ENCODE results near the gene HOXC4. TPM values are rescaled to one million over a fixed set of nuclear protein-coding genes. Genes with fewer than 3 reads are reported as not detected.

Gene HOXC4
- total RNA-seq, 1 donor, result 3.3 TPM

DNA sequence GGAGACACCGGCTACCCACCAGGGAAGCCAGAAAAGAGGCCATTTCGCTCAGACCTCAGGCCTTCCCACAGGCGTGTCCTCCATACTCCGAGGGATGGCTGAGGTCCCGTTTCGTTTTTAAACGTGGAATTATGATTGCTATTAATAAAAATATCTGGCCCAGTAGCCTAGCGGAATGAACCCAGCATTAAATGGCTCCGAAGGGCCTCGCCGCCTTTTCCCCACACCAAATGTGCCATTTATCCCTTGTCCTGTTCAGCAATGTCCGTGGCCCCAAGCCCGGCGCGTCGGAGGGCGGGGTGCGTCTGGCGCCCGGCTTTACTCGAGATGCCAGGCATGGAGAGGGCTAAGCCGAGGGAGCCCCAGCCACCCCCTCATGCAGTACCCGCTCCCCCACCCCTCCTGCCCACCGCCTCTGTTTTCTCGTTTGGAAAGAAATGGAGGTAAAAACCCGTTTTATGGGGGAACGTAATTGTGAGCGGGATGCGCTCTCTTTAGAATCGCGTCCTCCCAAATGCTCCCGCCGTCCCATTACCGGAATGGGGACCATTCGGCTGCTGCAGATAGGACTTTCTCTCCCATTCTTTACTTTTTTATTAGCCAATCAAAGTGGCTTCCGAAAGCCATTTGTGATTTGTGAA lies 39.1 kb upstream of the HOXC4 start:
- peak; percentile 67 for DNase-seq (ENCODE audit: insufficient read length, low spot score, missing footprints)
- Histone ChIP-seq H3K27ac (ENCODE audit: low read depth, low read length) (peak overlapping the region; percentile 67), H3K27me3 (ENCODE audit: insufficient read depth, low read length) (no peaks in the 10 kb centered on the region), H3K4me2 (ENCODE audit: insufficient read depth, low read length) (peak overlapping the region; percentile 66), H3K4me3 (ENCODE audit: insufficient read depth, low read length) (peak overlapping the region; percentile 40), H3K79me2 (ENCODE audit: insufficient read depth, low read length) (peaks cover 79% of the 10 kb centered on the region), H3K9me3 (ENCODE audit: low read depth, low read length) (no peaks in the 10 kb centered on the region), H3K4me1 (ENCODE audit: insufficient read depth, low read length) (peaks cover 46% of the 10 kb centered on the region), H4K20me1 (ENCODE audit: insufficient read depth, low read length) (no peaks in the 10 kb centered on the region), H2AFZ (ENCODE audit: low read length) (peak overlapping the region; percentile 41), H3K36me3 (ENCODE audit: insufficient read depth, low read length) (no peaks in the 10 kb centered on the region)
- TF ChIP-seq CTCF (IDR thresholded peaks at IDR 0.05; ENCODE audit: extremely low read depth, low read depth, low read length), result no peak

- Histone ChIP-seq H2AFZ (ENCODE audit: low read length) (no peak overlapping the region), H3K4me1 (ENCODE audit: insufficient read depth, low read length) (peaks cover 46% of the 10 kb centered on the region), H3K27me3 (ENCODE audit: insufficient read depth, low read length) (no peaks in the 10 kb centered on the region), H3K9me3 (ENCODE audit: low read depth, low read length) (no peaks in the 10 kb centered on the region), H3K27ac (ENCODE audit: low read depth, low read length) (no peak overlapping the region), H3K36me3 (ENCODE audit: insufficient read depth, low read length) (no peaks in the 10 kb centered on the region), H3K4me2 (ENCODE audit: insufficient read depth, low read length) (peak overlapping the region; percentile 94), H3K79me2 (ENCODE audit: insufficient read depth, low read length) (peaks cover 79% of the 10 kb centered on the region), H3K4me3 (ENCODE audit: insufficient read depth, low read length) (no peak overlapping the region), H4K20me1 (ENCODE audit: insufficient read depth, low read length) (no peaks in the 10 kb centered on the region)
- no peak for TF ChIP-seq CTCF (IDR thresholded peaks at IDR 0.05; ENCODE audit: extremely low read depth, low read depth, low read length)
- DNase-seq (ENCODE audit: insufficient read length, low spot score, missing footprints), result no peak
These were observed 38.4 kb upstream of the HOXC4 start for GRCh38 chr12:54015018-54015931.

- H3K4me3 ChIP-seq (ENCODE audit: insufficient read depth, low read length), result peak overlapping the region; percentile 94
These were observed 37.6 kb upstream of the HOXC4 start for GRCh38 chr12:54016051-54016450.

More at GRCh38 chr12:54016051-54016450, 37.6 kb upstream of the HOXC4 start:
- peak overlapping the region; percentile 23 for H2AFZ ChIP-seq (ENCODE audit: low read length)
- DNase-seq (ENCODE audit: insufficient read length, low spot score, missing footprints), result no peak
- no peaks in the 10 kb centered on the region for H3K9me3 ChIP-seq (ENCODE audit: low read depth, low read length)
- H3K27ac ChIP-seq (ENCODE audit: low read depth, low read length), result peak overlapping the region; percentile 86
- H3K36me3 ChIP-seq (ENCODE audit: insufficient read depth, low read length), result no peaks in the 10 kb centered on the region
- H3K4me2 ChIP-seq (ENCODE audit: insufficient read depth, low read length), result peak overlapping the region; percentile 94
- H4K20me1 ChIP-seq (ENCODE audit: insufficient read depth, low read length), result peaks cover 6% of the 10 kb centered on the region
- H3K79me2 ChIP-seq (ENCODE audit: insufficient read depth, low read length), result peaks cover 79% of the 10 kb centered on the region
- H3K4me1 ChIP-seq (ENCODE audit: insufficient read depth, low read length), result peaks cover 51% of the 10 kb centered on the region
- H3K27me3 ChIP-seq (ENCODE audit: insufficient read depth, low read length), result no peaks in the 10 kb centered on the region
- no peak for TF ChIP-seq CTCF (IDR thresholded peaks at IDR 0.05; ENCODE audit: extremely low read depth, low read depth, low read length)

Data from osteoblast (primary cell).